Measurements from ENCODE around the gene SYT13.

DNA sequence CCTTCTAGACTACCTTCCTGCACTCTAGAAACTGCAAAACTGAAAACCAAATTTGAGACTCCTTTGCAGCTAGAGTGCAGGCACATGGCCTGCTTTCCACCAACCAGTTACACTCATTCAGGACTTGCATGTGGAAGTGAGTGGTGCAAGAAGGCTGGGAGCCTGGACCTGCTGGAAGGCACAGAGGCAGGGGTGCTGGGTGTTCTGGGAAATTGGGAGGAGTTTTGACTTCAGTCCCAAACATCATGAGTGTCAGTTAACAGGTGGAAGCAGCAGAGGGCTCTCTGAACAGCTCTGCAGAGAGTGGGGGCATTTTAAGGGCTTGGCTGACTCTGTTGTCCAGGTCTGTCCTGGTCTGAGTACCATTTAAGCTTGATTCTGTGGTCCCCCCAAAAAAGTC is 49.3 kb upstream of the SYT13 start:
- TF ChIP-seq, protein P1, sequence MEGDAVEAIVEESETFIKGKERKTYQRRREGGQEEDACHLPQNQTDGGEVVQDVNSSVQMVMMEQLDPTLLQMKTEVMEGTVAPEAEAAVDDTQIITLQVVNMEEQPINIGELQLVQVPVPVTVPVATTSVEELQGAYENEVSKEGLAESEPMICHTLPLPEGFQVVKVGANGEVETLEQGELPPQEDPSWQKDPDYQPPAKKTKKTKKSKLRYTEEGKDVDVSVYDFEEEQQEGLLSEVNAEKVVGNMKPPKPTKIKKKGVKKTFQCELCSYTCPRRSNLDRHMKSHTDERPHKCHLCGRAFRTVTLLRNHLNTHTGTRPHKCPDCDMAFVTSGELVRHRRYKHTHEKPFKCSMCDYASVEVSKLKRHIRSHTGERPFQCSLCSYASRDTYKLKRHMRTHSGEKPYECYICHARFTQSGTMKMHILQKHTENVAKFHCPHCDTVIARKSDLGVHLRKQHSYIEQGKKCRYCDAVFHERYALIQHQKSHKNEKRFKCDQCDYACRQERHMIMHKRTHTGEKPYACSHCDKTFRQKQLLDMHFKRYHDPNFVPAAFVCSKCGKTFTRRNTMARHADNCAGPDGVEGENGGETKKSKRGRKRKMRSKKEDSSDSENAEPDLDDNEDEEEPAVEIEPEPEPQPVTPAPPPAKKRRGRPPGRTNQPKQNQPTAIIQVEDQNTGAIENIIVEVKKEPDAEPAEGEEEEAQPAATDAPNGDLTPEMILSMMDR (IDR thresholded peaks at IDR 0.05): no peak
- TF ChIP-seq POLR2A (IDR thresholded peaks at IDR 0.05): no peak
